Stimulated activated effector memory CD8-positive, alpha-beta T cell treated with anti-CD3 and anti-CD28 coated beads, Interleukin-12 subunit alpha, Interleukin-12 subunit beta, amount 100 ng/mL, for 72 hours (primary cell): ENCODE data around the gene RNF8.
"Not testable (repeated sequence)": the region's sequence is repeated elsewhere in the genome, so short reads cannot be mapped to it uniquely, and the experiment has no call there.

Experiments
- ATAC-seq: fragments of 150-1000 bp; cut with Tn5 transposase; 2 replicates; pipeline ENCODE4 v1.10.0; 2021
- DNase-seq, 2 donors: peaks; one replicate each; pipeline ENCODE4 v3.0.0; 2021 to 2022; ENCODE audit warnings: low spot score in 2 of 2
- H3K27ac Mint-ChIP-seq: one replicate; pipeline ENCODE4 v1.8.0; 2022; ENCODE audit warnings: mild to moderate bottlenecking, mixed read lengths
- H3K36me3 Mint-ChIP-seq: one replicate; pipeline ENCODE4 v1.8.0; 2022; ENCODE audit warnings: mild to moderate bottlenecking, mixed read lengths
- H3K4me1 Mint-ChIP-seq: one replicate; pipeline ENCODE4 v1.8.0; 2022; ENCODE audit warnings: mixed read lengths
- H3K4me3 Mint-ChIP-seq: one replicate; pipeline ENCODE4 v1.8.0; 2022; ENCODE audit warnings: mild to moderate bottlenecking, mixed read lengths
- H3K9me3 Mint-ChIP-seq: one replicate; pipeline ENCODE4 v1.8.0; 2022; ENCODE audit warnings: mixed read lengths

Gene RNF8

DNA sequence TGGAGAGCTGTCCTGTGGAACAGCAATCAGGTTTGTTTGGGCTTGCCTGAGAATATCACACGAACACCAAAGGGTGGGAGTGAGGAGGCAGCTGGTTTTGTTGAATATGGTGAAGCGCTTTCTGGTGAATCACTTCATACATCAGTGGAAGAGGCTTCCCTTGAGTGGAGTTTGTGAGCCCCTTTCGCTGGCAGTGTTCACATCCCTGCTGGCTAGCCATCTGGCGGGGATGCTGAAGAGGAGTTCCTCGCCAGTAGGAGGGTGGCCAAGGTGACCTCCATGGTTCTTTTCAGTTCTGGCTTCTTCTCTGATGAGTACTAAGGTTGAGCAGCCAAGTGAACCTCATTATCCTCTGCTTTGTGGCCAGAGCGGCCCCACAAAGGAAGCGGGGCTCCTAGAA, 37.7 kb upstream of the RNF8 start:
- Mint-ChIP-seq H3K27ac (no peak overlapping the region), H3K9me3 (no peaks in the 10 kb centered on the region), H3K36me3 (peaks cover 27% of the 10 kb centered on the region), H3K4me1 (peaks cover 6% of the 10 kb centered on the region), H3K4me3 (no peak overlapping the region)
- ATAC-seq, result no peak
- DNase-seq, result no peak

DNA sequence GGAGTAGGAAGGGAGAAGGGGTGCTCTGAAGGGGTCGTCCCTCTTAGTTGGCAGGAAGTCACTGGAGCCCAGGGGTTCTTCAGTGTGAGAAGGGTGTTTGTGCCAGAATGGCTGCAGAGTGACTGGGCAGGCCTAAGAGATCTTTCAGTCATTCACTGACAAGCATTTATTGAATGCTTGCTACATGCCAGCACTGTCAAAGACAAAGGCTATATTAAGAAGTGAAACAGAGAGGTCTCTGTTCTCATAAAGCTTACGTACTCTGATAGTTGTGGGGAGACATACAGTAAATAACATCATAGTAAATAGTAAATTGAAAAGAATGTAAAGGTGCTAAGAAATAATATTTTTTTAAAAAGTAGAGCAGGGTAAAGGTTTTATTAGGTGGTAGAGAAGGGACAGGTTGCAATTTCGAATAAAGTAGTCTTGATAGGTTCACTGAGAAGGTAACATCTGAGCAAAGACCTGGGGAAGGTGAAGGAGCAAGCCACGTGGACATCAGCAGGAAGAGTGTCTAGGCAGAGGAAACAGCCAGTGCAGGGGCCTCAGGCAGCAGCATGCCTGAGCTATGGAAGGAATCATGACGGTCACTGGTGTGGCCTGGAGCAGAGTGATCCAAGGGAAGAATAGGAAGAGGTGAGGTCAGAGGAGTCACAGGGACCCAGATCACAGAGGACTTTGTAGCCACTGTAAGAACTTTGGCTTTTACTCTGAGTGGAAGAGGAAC, 36.3 kb upstream of the RNF8 start:
- Mint-ChIP-seq H3K4me3 (no peak overlapping the region), H3K9me3 (no peaks in the 10 kb centered on the region), H3K27ac (no peak overlapping the region), H3K4me1 (peaks cover 6% of the 10 kb centered on the region), H3K36me3 (peaks cover 32% of the 10 kb centered on the region)
- DNase-seq (no peak), ATAC-seq (no peak)

DNA sequence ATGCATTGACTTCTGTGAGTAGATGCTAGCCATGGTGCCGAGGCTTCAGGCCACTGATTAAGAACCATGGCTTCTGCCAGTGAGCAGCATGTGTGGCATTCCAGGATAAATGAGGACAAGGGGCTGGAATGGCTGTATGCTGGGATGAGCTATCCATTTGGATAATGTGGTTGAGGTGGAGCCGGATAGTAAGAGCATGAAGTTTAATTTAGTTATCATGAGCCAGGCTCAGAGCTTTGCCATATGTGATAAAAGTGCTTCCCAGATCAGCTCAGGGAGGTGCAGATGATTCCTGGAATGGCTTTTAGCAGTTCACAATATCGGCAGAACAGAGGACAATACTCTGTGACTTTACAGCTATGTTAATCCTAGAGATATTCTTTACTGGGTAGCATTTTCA, 34.6 kb upstream of the RNF8 start:
- peaks cover 9% of the 10 kb centered on the region for H3K4me1 Mint-ChIP-seq
- H3K9me3 Mint-ChIP-seq, result no peaks in the 10 kb centered on the region
- ATAC-seq (no peak), DNase-seq (no peak)
- no peak overlapping the region for H3K27ac Mint-ChIP-seq
- no peak overlapping the region for H3K4me3 Mint-ChIP-seq
- peaks cover 20% of the 10 kb centered on the region for H3K36me3 Mint-ChIP-seq

DNA sequence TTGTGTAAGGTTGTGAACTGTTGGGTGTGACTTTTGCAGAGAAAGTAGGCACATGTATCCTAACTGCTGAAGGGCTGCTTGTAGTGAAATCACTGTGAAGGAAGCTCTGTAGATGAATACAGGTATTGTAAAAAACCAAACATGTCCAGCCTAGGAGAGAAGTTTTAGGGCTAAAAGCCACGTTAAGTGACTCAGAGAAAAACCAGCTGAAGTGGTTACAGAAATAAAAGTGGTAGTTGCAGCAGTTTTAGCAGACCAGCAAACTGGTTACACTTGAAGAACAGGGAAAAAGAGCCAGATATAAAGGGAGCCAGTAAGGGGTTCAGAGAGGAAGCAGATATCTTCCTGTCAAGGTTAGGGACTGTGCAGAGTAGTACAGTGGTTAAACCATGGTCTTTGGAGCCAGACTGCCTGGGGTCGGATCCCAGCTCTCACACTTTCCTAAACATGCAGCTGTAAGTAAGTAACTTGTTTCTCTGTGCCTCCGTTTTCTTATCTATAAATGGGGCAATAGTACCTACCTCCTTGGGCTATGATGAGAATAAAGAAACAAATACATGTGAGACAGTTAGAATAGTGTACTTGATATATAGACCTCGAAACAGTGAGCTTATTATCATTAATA, 33.8 kb upstream of the RNF8 start:
- ATAC-seq (no peak), DNase-seq (no peak)
- Mint-ChIP-seq H3K4me1 (peaks cover 13% of the 10 kb centered on the region), H3K9me3 (no peaks in the 10 kb centered on the region), H3K27ac (no peak overlapping the region), H3K36me3 (peaks cover 19% of the 10 kb centered on the region), H3K4me3 (no peak overlapping the region)

DNA sequence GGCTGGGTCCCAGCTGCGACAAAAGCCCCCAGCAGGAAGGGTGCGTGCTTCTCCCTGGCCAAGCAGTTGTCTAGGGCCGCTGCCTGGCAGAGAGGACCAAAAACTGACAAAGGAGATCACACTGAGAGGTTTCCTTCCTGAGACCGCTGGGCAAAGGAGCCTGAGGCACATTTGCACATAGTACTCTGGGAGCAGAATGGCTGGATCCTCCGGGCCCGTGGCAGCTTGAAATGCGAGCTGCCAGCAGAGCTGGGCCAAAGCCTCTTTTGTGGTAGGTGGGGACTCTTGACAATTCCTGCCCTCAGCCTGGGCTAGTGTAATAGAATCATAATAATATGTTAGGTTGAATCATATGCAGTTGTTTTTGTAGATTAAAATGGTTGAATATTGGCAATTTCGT, 33.1 kb upstream of the RNF8 start:
- Mint-ChIP-seq H3K9me3 (no peaks in the 10 kb centered on the region), H3K4me1 (peaks cover 16% of the 10 kb centered on the region), H3K4me3 (no peak overlapping the region), H3K27ac (peak overlapping the region; percentile 72), H3K36me3 (peaks cover 16% of the 10 kb centered on the region)
- no peak for DNase-seq
- no peak for ATAC-seq

DNA sequence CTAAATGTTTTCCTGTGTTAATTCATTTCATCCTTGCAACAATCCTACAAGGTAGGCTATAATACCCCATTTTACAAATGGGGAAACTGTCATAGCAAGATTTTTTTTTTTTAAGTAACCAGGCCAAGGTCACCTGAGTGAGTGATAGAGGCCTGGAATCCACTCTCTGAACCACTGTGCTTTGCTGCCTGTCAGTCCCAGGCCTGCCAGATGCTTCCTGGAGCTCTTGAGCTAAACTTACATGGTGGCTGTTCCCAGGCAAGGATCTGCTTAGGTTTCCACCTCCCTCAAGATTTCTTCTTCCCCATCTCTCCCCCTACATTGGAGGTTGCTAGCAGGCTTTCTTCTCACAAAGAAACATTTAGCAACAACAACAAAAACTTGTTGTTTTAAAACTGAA, 32.7 kb upstream of the RNF8 start:
- H3K9me3 Mint-ChIP-seq, result no peaks in the 10 kb centered on the region
- ATAC-seq (no peak), DNase-seq (no peak)
- H3K27ac Mint-ChIP-seq, result peak overlapping the region; percentile 72
- no peak overlapping the region for H3K4me3 Mint-ChIP-seq
- H3K4me1 Mint-ChIP-seq, result peaks cover 21% of the 10 kb centered on the region
- H3K36me3 Mint-ChIP-seq, result peaks cover 16% of the 10 kb centered on the region

DNA sequence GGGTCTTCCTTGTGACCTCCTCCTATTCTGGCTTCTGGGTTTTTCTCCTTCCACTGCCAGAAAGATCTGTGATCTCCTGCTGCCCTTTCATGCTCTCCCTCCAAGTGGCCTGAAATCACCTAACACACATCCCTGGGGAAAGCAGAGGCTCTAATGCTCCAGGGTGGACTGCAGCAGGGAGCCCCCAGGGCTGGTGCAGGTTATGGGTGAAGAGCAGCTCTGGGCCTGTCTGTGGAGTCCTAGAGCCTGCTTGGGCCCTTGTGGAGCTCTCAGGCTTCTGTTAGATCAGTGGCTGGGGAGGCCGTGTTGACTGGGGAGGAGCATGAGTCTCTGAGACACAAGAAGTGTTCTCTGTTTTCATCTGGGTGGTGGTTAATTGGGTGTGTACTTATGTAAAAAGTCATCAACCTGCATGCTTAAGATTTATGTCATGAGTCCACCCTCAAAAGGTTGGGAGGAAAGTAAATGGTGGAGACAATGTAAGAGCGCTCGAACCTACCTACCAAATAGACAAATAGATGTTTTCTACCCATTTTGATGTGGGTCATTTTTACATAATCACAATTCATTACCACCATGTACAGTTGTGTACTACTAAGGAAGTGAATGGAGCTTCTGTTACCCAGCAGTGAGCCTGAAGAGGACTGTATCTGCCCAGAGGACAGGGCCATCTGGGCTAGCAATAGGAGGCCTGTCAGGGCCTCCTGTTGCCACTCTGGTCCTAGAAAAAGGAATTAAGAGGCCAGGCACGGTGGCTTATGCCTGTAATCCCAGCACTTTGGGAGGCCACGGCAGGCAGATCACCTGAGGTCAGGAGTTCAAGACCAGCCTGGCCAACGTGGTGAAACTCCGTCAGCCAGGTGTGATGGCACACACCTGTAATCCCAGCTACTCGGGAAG, 32.0 kb upstream of the RNF8 start:
- ATAC-seq (no peak), DNase-seq (no peak)
- Mint-ChIP-seq H3K9me3 (no peaks in the 10 kb centered on the region), H3K27ac (peak overlapping the region; percentile 72), H3K36me3 (peaks cover 16% of the 10 kb centered on the region), H3K4me1 (peaks cover 21% of the 10 kb centered on the region), H3K4me3 (no peak overlapping the region)

DNA sequence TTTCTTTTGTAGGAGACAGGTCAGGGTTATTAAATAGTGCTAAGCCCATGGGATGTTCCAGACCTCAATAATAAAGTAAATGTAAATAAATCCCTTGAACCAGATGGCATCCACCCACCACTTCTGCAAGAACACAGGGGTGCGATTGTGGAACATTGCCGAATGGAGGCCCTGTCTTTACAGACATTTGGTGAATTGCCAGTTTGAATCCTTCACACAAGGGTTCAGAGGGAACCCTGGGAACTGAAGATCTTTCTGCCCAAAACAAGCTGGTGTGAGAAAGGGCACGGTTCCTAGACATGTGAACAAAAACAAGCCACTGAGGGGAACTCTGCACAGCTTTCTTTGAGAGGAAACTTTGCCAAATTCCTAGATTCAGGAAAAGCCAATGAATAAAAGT, 30.2 kb upstream of the RNF8 start:
- ATAC-seq (no peak), DNase-seq (no peak)
- Mint-ChIP-seq H3K36me3 (peaks cover 23% of the 10 kb centered on the region), H3K27ac (no peak overlapping the region), H3K4me1 (peaks cover 21% of the 10 kb centered on the region), H3K9me3 (no peaks in the 10 kb centered on the region), H3K4me3 (no peak overlapping the region)

DNA sequence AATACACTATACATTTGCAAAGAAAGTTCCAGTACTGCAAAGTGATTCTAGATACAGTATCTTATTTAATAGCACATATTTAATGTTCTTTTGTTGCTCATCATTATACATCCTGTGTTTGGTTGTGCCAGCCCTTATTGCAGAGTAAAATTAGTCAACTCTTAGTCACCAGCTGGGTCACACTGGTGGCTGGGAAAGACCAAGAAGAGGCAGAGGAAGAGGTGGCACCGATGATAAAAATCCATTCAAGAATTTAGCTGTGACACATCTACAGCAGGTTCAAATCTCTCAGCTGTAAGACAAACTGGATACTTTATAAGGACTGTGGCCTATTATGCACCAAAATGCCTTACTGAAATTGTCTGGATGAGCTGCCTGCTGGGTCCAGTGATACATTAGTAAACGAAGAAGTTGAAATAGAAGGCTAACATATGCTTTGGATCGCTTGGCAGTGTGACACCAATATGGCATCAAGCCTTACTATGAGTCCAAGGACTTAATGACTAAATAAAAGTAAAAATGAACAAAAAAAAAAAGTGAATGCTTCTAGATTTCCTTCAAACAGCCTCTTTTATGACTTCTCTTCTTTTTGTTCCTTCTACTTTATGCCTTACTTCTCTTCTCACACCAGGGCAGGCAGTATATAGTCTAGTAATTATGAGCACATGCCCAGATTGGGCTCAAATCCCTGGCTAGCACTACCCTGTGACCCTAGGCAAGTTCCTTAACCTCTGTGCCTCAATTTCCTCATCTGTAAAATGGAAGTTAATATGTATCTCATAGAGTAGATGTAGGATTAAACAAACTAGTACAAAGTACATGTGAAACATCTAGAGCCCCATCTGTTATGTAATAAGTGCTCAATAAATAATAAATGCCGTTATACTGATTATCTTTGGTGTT, 29.4 kb upstream of the RNF8 start:
- Mint-ChIP-seq H3K27ac (peak overlapping the region; percentile 58), H3K36me3 (peaks cover 28% of the 10 kb centered on the region), H3K4me1 (peaks cover 21% of the 10 kb centered on the region), H3K4me3 (no peak overlapping the region), H3K9me3 (no peaks in the 10 kb centered on the region)
- ATAC-seq, result peak; percentile 97
- peak in 1 of 2 donors; percentile 55 for DNase-seq

DNA sequence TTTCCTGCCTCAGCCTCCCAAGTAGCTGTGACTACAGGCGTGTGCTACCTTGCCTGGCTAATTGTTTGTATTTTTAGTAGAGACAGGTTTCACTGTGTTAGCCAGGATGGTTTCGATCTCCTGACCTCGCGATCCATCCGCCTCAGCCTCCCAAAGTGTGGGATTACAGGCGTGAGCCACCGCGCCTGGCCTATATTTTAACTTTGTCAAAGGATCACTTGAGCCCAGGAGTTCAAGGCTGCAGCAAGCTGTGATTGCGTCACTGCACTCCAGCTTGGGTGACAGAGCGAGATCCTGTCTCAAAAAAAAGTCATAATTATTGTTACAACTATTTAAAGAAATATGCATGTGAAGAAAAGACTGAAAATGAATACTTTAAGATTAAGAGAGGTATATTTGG, 23.4 kb upstream of the RNF8 start:
- not testable (repeated sequence) for H3K9me3 Mint-ChIP-seq, H3K4me3 Mint-ChIP-seq
- H3K4me1 Mint-ChIP-seq, result peaks cover 12% of the 10 kb centered on the region

DNA sequence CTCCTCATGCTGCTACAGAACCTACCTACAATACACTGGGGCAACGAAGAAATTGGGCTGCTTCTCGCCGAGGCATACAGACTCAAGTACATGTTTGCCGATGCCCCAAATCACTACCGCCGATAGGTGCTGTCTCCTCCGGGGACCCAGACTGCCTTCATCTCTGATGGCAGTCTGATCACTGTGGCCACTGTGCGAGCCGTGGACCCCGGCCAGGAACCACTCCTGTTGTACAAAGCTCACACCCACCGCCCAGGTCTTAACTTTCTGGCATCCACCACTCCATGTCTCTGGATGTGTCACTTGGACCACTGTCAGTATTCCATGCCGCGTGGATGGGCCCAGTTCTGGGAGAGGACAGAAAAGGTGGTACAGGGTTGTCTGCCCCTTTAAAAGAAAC, 22.7 kb upstream of the RNF8 start:
- no peak overlapping the region for H3K27ac Mint-ChIP-seq

More for the DNA sequence above, 23.4 kb upstream of the RNF8 start:
- H3K36me3 Mint-ChIP-seq, result peaks cover 42% of the 10 kb centered on the region
- not testable (repeated sequence) for H3K27ac Mint-ChIP-seq, ATAC-seq, DNase-seq

DNA sequence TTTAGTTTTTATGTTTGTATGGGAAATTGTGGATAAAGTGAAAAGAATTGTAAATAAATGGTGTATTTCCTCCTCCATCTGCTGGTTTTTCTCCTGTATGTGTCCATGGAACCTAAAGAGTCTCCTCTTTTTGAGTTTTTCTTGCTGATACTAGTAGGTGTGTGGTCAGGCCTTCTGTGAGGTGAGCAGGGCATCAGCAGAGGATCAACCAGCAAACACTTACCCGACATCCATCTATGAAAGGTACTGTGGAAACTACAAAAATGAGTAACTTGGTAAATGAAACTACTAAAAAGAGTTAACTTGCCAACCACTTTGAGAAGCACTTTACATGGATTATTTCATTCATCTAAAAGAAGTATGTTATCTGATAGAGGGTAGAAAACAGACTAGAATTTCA, 20.9 kb upstream of the RNF8 start:
- Mint-ChIP-seq H3K27ac (peak overlapping the region; percentile 54), H3K4me1 (peaks cover 6% of the 10 kb centered on the region), H3K36me3 (peaks cover 35% of the 10 kb centered on the region), H3K9me3 (no peaks in the 10 kb centered on the region), H3K4me3 (no peak overlapping the region)
- ATAC-seq (no peak), DNase-seq (no peak)

More for the DNA sequence above, 22.7 kb upstream of the RNF8 start:
- DNase-seq (no peak), ATAC-seq (no peak)
- Mint-ChIP-seq H3K4me3 (no peak overlapping the region), H3K36me3 (peaks cover 42% of the 10 kb centered on the region), H3K9me3 (no peaks in the 10 kb centered on the region), H3K4me1 (peaks cover 6% of the 10 kb centered on the region)

DNA sequence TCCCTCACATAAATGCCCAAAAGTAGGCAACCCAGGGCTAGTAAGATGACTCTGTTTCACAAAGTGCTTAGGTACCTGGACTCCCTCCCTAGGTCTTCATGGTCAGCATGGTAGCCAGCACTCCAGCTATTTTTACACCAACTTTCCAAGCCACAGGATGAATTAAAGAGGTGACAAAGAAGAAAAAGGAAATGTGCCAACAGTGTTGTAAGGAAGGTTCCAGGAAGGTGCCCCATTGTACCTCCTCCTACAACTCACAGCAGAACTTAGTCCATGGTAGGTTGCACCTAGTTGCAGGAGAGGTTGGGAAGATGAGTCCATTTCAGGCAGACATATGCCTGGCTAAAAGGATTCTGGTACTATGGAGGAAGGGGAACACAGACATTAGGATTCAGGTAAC, 19.7 kb upstream of the RNF8 start:
- DNase-seq, result no peak
- no peak overlapping the region for H3K4me3 Mint-ChIP-seq
- peaks cover 6% of the 10 kb centered on the region for H3K4me1 Mint-ChIP-seq
- H3K27ac Mint-ChIP-seq, result no peak overlapping the region
- no peaks in the 10 kb centered on the region for H3K9me3 Mint-ChIP-seq
- no peak for ATAC-seq
- peaks cover 33% of the 10 kb centered on the region for H3K36me3 Mint-ChIP-seq

DNA sequence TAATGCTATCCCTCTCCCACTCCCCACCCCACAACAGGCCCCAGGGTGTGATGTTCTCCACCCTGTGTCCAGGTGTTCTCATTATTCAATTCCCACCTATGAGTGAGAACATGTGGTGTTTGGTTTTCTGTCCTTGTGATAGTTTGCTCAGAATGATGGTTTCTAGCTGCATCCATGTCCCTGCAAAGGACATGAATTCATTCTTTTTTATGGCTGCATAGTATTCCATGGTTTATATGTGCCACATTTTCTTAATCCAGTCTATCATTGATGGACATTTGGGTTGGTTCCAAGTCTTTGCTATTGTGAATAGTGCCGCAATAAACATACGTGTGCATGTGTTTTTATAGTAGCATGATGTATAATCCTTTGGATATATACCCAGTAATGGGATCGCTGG, 15.5 kb upstream of the RNF8 start:
- ATAC-seq, H3K9me3 Mint-ChIP-seq, DNase-seq, H3K4me1 Mint-ChIP-seq, H3K27ac Mint-ChIP-seq, H3K36me3 Mint-ChIP-seq, H3K4me3 Mint-ChIP-seq: not testable (repeated sequence)
